Measurements from ENCODE around the gene MON2. TPM values are rescaled to one million over a fixed set of nuclear protein-coding genes. Genes with fewer than 3 reads are reported as not detected.

The MON2 gene
- total RNA-seq, 1 donor from 2014 or later: 17.2 TPM

DNA sequence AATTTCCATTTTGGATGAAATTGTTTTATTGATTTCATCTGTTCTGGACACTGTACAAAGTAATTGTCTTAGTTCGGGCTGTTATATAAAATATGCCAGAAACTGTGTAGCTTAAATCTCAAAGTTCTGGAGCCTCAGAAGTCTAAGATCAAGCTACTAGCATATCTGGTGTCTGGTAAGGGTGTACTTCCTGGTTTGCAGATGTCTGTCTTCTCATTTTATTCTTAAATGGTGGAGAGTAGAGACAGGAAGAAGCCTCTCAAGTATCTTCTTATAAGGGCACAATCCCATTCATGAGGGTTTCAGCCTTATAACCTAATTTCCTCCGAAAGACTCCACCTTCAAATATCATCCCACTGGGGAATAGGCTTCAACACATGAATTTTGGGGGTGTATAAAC is 51.3 kb downstream of the MON2 start:
- H3K36me3 ChIP-seq: peaks cover 16% of the 10 kb centered on the region
- TF ChIP-seq, protein P1, sequence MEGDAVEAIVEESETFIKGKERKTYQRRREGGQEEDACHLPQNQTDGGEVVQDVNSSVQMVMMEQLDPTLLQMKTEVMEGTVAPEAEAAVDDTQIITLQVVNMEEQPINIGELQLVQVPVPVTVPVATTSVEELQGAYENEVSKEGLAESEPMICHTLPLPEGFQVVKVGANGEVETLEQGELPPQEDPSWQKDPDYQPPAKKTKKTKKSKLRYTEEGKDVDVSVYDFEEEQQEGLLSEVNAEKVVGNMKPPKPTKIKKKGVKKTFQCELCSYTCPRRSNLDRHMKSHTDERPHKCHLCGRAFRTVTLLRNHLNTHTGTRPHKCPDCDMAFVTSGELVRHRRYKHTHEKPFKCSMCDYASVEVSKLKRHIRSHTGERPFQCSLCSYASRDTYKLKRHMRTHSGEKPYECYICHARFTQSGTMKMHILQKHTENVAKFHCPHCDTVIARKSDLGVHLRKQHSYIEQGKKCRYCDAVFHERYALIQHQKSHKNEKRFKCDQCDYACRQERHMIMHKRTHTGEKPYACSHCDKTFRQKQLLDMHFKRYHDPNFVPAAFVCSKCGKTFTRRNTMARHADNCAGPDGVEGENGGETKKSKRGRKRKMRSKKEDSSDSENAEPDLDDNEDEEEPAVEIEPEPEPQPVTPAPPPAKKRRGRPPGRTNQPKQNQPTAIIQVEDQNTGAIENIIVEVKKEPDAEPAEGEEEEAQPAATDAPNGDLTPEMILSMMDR (IDR thresholded peaks at IDR 0.05; ENCODE audit: borderline replicate concordance): no peak
- no peak for DNase-seq

DNA sequence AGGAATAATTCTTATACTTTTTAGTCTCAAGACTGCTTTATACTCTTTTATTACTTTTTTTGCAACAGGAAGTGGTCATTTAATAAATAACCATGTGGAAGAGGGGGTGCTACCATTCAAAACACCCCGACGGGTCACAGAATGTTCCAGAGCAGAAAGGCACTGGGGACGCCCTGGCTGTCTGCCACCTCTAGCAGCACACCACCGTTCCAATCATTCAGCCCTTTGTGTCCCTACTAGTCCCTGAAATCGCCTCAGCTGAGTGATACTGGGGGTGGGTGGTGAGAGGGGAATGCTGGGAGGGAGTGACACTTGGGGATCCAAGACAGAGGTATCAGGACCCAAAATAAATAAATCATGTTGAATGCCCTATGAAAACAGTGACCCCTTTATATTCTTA is 52.4 kb downstream of the MON2 start:
- no peaks in the 10 kb centered on the region for H3K27me3 ChIP-seq (ENCODE audit: low read depth)
- peak overlapping the region; percentile 18 for H3K27ac ChIP-seq (replicated peaks)
- peaks cover 14% of the 10 kb centered on the region for H3K4me1 ChIP-seq
- TF ChIP-seq, protein P1 (IDR thresholded peaks at IDR 0.05; ENCODE audit: borderline replicate concordance): no peak
- no peak overlapping the region for H3K4me3 ChIP-seq
- DNase-seq: peak; percentile 54
- H3K9me3 ChIP-seq (replicated peaks): no peaks in the 10 kb centered on the region
- intact Hi-C loops (cut with micrococcal nuclease): no loop called here
- peaks cover 13% of the 10 kb centered on the region for H3K36me3 ChIP-seq

More for the DNA sequence above, 51.3 kb downstream of the MON2 start:
- intact Hi-C loops (cut with micrococcal nuclease): no loop called here
- Histone ChIP-seq H3K4me3 (no peak overlapping the region), H3K27me3 (ENCODE audit: low read depth) (no peaks in the 10 kb centered on the region), H3K9me3 (replicated peaks) (no peaks in the 10 kb centered on the region), H3K4me1 (peaks cover 11% of the 10 kb centered on the region), H3K27ac (replicated peaks) (no peak overlapping the region)

DNA sequence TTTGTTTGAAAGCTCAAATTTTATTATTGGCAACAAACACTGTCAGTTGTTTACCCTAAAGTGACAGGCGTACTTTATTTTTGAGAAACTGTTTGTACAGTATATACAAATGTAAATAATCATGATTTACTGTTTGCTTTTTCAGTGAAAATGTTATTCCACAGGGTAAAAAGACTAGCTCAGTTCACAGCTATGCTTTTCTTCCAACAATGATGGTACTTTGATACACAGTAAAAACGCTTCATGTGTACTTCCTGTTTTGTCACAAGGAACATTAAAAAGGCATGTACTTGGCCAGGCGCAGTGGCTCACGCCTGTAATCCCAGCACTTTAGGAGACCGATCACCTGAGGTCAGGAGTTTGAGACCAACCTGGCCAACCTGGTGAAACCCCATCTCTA is 53.7 kb downstream of the MON2 start:
- intact Hi-C loops (cut with micrococcal nuclease): no loop called here
- Histone ChIP-seq H3K9me3 (replicated peaks) (no peaks in the 10 kb centered on the region), H3K4me1 (peaks cover 18% of the 10 kb centered on the region), H3K27me3 (ENCODE audit: low read depth) (no peaks in the 10 kb centered on the region), H3K27ac (replicated peaks) (no peak overlapping the region), H3K4me3 (no peak overlapping the region), H3K36me3 (peaks cover 16% of the 10 kb centered on the region)
- TF ChIP-seq, protein P1 (IDR thresholded peaks at IDR 0.05; ENCODE audit: borderline replicate concordance): no peak
- DNase-seq: no peak

DNA sequence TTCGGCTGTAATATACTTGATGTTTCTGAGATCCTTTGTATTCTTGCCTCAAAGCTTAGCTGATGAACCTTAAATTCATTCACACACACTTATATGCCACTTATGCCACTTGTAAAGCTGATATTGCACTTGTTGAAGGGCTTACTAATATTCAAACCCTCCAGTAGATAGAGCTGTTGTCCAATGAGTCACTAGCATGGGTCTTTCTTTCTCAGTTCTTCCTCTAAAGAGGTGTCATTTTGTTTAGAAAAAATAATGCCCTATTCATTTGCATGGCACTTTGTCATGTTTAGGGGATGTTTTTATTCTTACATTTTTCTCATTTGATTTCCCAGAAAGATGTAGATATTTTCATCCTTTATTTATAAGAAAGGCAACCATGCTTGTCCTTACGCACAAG is 56.4 kb downstream of the MON2 start:
- H3K36me3 ChIP-seq: peaks cover 24% of the 10 kb centered on the region
- no peak overlapping the region for H3K27ac ChIP-seq (replicated peaks)
- peaks cover 18% of the 10 kb centered on the region for H3K4me1 ChIP-seq
- intact Hi-C loops (cut with micrococcal nuclease): no loop called here
- no peaks in the 10 kb centered on the region for H3K27me3 ChIP-seq (ENCODE audit: low read depth)
- TF ChIP-seq, protein P1 (IDR thresholded peaks at IDR 0.05; ENCODE audit: borderline replicate concordance): peak; percentile 23
- H3K4me3 ChIP-seq: no peak overlapping the region
- no peaks in the 10 kb centered on the region for H3K9me3 ChIP-seq (replicated peaks)
- DNase-seq: no peak

DNA sequence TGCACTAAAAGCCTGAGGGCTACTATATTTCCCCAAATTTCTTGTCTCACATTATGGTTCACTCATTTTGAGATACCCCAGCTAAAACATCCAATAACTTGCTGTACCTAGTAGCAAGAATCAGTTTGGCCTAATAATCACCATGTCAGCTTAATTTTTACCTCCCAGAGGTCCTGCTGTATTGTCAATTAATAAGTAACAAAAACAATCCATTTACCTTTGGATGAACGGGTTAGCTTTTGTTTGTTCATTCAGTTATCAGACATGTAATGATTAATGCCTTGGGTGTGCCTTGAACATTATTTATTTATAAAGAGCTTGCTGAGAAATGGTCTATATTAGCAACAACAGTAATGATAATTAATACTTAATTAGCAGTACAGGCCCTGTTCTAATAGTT is 57.0 kb downstream of the MON2 start:
- Histone ChIP-seq H3K27ac (replicated peaks) (no peak overlapping the region), H3K4me1 (peaks cover 17% of the 10 kb centered on the region), H3K9me3 (replicated peaks) (no peaks in the 10 kb centered on the region), H3K4me3 (no peak overlapping the region), H3K36me3 (peaks cover 24% of the 10 kb centered on the region), H3K27me3 (ENCODE audit: low read depth) (no peaks in the 10 kb centered on the region)
- TF ChIP-seq, protein P1 (IDR thresholded peaks at IDR 0.05; ENCODE audit: borderline replicate concordance): no peak
- no peak for DNase-seq
- intact Hi-C loops (cut with micrococcal nuclease): no loop called here

DNA sequence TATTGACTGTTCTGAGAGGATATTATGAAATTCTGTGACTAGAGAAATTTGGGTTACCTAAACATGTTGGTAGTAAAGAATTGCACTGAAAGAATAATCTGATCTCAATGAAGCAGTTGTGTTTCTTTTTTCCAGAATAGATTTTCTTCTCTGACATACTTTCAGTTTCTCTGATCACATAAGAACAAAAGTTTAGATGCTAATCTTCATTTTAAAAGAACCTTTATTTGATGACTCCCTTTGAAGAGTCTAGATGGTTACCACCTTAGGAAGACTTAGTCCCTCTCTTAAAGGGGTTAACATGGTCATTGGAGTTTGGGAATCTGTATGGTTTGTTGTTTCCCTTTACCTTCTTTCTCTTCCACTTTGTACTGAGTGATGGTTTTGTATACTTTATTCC is 58.6 kb downstream of the MON2 start:
- intact Hi-C loops (cut with micrococcal nuclease): no loop called here
- Histone ChIP-seq H3K27ac (replicated peaks) (no peak overlapping the region), H3K4me3 (no peak overlapping the region), H3K27me3 (ENCODE audit: low read depth) (no peaks in the 10 kb centered on the region), H3K9me3 (replicated peaks) (no peaks in the 10 kb centered on the region), H3K4me1 (peaks cover 12% of the 10 kb centered on the region), H3K36me3 (peaks cover 18% of the 10 kb centered on the region)
- no peak for DNase-seq
- TF ChIP-seq, protein P1 (IDR thresholded peaks at IDR 0.05; ENCODE audit: borderline replicate concordance): no peak
